HUES64 (cell line): Measurements from ENCODE around the gene MRGPRF.

Experiments
- H3K27ac ChIP-seq: 2 replicates; pipeline ENCODE4 v1.7.0; 2013; ENCODE audit warnings: low read depth, low read length, inconsistent platforms
- H3K27me3 ChIP-seq: 2 replicates; pipeline ENCODE4 v1.6.1; 2013; ENCODE audit warnings: mild to moderate bottlenecking, low read length; ENCODE audit not compliant: insufficient read depth
- H3K36me3 ChIP-seq: 2 replicates; pipeline ENCODE4 v1.6.1; 2013; ENCODE audit warnings: mild to moderate bottlenecking, low read length; ENCODE audit not compliant: insufficient read depth
- H3K4me1 ChIP-seq: 2 replicates; pipeline ENCODE4 v1.6.1; 2013; ENCODE audit warnings: mild to moderate bottlenecking, low read length, moderate library complexity; ENCODE audit not compliant: insufficient read depth
- H3K4me3 ChIP-seq: 2 replicates; pipeline ENCODE4 v1.5.1; 2013; ENCODE audit warnings: mild to moderate bottlenecking, low read length, moderate library complexity
- H3K9ac ChIP-seq: 2 replicates; pipeline ENCODE4 v1.6.1; 2013; ENCODE audit warnings: mild to moderate bottlenecking, low read depth, low read length
- H3K9me3 ChIP-seq: 2 replicates; pipeline ENCODE4 v1.6.1; 2013; ENCODE audit warnings: low read depth, low read length; ENCODE audit not compliant: insufficient read depth
- WGBS: fragments of 150-250, 120-280 bp; methylation state at CpG from one replicate; pipeline ENCODE4 v1.1.7; 2013; ENCODE audit warnings: missing lambda C conversion rate; 5-methylcytosine and 5-hydroxymethylcytosine counted together

The MRGPRF gene

DNA sequence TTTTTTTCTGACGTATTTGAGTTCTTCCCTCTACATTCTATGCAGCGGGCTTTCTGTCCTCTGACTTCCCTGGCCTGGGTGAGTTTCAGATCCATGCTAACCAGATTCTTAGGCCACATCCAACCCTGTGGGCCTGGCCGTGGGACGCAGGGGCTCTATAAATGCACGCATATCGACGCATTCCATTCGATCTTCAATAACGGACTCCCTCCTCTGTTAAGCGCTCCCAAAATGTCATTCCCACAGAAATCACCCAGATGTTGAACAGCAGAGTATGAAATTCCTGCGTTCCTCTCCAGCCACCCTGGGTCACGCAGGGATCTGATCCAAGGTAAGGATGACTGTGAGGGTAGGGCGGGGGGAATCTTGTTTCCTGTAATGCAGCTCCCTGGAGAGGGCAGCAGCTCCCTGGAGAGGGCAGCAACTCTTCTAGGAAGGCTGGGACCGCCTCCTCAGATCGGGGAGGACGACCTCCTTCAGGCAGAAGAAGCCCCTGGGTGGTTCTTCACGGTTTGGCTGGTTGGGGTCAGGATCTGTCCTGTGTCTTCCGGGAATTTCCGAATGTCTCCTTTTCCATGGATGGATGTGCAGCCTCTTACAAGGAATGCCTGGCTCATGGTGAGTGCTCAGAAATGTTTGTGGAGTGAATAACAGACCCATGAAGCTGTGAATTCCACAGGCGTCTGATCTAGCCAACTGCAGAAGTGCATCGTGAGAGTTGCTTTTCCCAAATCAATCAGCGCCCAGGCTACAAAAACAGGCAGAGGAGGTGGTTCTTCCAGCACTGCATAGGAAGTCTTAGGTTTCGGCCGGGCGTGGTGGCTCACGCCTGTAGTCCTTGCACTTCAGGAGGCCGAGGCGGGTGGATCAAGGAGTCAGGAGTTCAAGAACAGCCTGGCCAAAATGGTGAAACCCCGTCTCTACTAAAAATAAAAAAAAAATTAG is 44.5 kb downstream of the MRGPRF start:
- Histone ChIP-seq H3K27me3 (no peaks in the 10 kb centered on the region), H3K27ac (no peak overlapping the region), H3K4me1 (no peaks in the 10 kb centered on the region), H3K36me3 (no peaks in the 10 kb centered on the region), H3K4me3 (no peak overlapping the region), H3K9me3 (no peaks in the 10 kb centered on the region), H3K9ac (no peak overlapping the region)
- 80% methylated on average over 28 of the region's 29 CpGs for WGBS

DNA sequence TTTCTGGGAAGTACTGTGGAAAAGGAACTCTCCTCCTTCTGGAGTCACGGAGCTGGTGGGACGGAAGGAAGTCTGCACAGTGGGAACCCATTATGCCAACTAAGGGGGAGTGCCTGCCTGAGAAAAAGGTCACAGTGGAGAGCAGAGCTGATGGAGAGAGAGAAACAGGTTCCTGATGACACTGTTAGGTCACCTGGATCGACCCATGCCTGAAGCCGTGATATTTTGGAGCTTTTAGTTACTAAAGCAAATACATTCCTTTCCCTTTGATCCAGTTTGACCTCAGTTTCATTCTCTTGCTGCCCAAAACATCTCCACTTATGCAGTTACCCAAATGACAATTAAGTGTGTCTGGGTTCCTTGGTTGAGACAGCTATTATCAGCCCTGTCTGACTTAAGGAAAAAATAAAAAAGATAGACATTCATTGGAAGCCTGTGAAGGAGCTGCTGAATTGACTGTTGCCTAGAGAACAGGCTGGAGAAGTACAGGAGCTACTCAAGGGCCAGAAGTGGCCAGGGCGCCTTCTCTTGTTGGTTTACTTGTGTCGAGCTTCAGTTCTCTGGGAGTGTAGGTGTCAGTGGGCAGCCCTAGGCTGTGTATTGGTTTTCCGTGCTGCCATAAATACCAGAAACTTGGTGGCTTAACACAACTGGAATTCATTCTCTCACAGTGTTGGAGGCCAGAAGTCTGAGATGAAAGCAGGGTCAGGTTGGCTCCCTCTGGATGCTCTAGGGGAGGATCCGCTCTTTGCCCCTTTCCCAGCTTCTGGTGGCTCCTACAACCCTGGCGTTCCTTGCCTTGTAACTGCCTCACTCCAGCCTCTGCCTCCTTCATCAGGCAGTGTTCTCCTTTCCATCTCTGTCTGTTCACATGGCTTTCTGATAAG is 45.9 kb downstream of the MRGPRF start:
- H3K27ac ChIP-seq, result no peak overlapping the region
- H3K9me3 ChIP-seq, result no peaks in the 10 kb centered on the region
- H3K36me3 ChIP-seq, result no peaks in the 10 kb centered on the region
- H3K9ac ChIP-seq, result no peak overlapping the region
- H3K4me1 ChIP-seq, result no peaks in the 10 kb centered on the region
- H3K4me3 ChIP-seq, result no peak overlapping the region
- no peaks in the 10 kb centered on the region for H3K27me3 ChIP-seq
- WGBS, result 90% methylated on average over 9 of the region's 9 CpGs

- Histone ChIP-seq H3K9me3 (no peaks in the 10 kb centered on the region), H3K27me3 (no peaks in the 10 kb centered on the region), H3K4me3 (no peak overlapping the region), H3K36me3 (no peaks in the 10 kb centered on the region), H3K4me1 (no peaks in the 10 kb centered on the region), H3K9ac (no peak overlapping the region), H3K27ac (no peak overlapping the region)
- WGBS, result 92% methylated on average over 15 of the region's 15 CpGs
These were observed 46.9 kb downstream of the MRGPRF start for GRCh38 chr11:68965901-68966853.

- H3K9me3 ChIP-seq, result no peaks in the 10 kb centered on the region
- H3K27me3 ChIP-seq, result no peaks in the 10 kb centered on the region
- no peak overlapping the region for H3K9ac ChIP-seq
- no peaks in the 10 kb centered on the region for H3K36me3 ChIP-seq
- no peaks in the 10 kb centered on the region for H3K4me1 ChIP-seq
- no peak overlapping the region for H3K4me3 ChIP-seq
- H3K27ac ChIP-seq, result no peak overlapping the region
- 95% methylated on average over 3 of the region's 3 CpGs for WGBS
These were observed 49.3 kb downstream of the MRGPRF start for GRCh38 chr11:68963779-68964178.

GRCh38 chr11:68962527-68963250 is 50.4 kb downstream of the MRGPRF start:
- Histone ChIP-seq H3K4me1 (no peaks in the 10 kb centered on the region), H3K4me3 (no peak overlapping the region), H3K36me3 (no peaks in the 10 kb centered on the region), H3K27me3 (no peaks in the 10 kb centered on the region), H3K9ac (no peak overlapping the region), H3K27ac (no peak overlapping the region), H3K9me3 (no peaks in the 10 kb centered on the region)
- whole genome bisulfite sequencing, result 89% methylated on average over 16 of the region's 16 CpGs

- Histone ChIP-seq H3K36me3 (no peaks in the 10 kb centered on the region), H3K4me3 (no peak overlapping the region), H3K9ac (no peak overlapping the region), H3K27me3 (no peaks in the 10 kb centered on the region), H3K27ac (no peak overlapping the region), H3K4me1 (no peaks in the 10 kb centered on the region), H3K9me3 (no peaks in the 10 kb centered on the region)
- 92% methylated on average over 8 of the region's 8 CpGs for WGBS
These were observed 51.8 kb downstream of the MRGPRF start for GRCh38 chr11:68961245-68961644.

DNA sequence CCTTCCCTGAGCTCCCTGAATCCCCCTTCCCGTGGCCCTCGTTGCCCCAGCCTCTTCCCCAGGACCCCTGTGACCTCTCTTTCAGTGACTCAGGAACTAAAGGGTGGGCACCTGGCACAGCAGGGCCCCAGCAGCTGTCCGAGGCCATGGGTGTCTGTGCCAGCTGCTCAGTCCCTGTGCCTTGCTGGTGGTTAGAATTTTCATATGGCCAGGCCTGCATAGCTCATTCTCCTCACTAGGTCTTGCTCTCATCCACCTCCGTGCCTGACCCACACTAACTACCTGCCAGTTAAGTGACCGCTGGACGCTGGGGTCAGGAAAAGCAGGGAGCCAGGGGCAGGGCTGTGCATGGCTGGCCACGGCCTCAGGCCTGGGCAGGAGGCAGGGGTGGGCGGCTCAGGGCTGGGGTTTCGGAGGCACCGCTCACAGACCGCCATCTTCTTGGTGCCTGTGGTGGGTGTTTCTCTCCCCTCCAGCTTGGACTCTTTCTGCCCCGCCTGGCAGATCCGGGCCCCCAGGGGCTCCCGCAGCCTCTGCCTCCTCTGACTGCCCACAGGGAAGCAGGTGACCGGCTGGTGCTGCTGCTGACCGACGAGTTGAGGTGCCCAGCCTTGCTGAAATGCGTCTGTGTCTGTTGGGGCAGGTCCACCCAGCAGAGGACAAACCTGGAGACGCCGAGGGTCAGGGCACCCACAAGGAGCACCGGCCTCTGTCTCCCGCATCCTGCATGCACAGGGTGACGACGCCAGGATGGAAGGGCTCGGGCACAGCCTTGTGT is 52.6 kb downstream of the MRGPRF start:
- no peak overlapping the region for H3K4me3 ChIP-seq
- 92% methylated on average over 25 of the region's 25 CpGs for WGBS
- H3K4me1 ChIP-seq, result no peaks in the 10 kb centered on the region
- no peaks in the 10 kb centered on the region for H3K27me3 ChIP-seq
- no peak overlapping the region for H3K9ac ChIP-seq
- H3K36me3 ChIP-seq, result no peaks in the 10 kb centered on the region
- H3K9me3 ChIP-seq, result no peaks in the 10 kb centered on the region
- H3K27ac ChIP-seq, result no peak overlapping the region

GRCh38 chr11:68959465-68960293 is 53.4 kb downstream of the MRGPRF start:
- Histone ChIP-seq H3K4me3 (no peak overlapping the region), H3K4me1 (no peaks in the 10 kb centered on the region), H3K27me3 (no peaks in the 10 kb centered on the region), H3K9me3 (no peaks in the 10 kb centered on the region), H3K36me3 (no peaks in the 10 kb centered on the region), H3K9ac (no peak overlapping the region), H3K27ac (no peak overlapping the region)
- WGBS, result 93% methylated on average over 31 of the region's 31 CpGs

GRCh38 chr11:68958211-68958610 is 54.8 kb downstream of the MRGPRF start:
- Histone ChIP-seq H3K9me3 (no peaks in the 10 kb centered on the region), H3K4me3 (no peak overlapping the region), H3K4me1 (no peaks in the 10 kb centered on the region), H3K36me3 (no peaks in the 10 kb centered on the region), H3K9ac (no peak overlapping the region), H3K27ac (no peak overlapping the region), H3K27me3 (no peaks in the 10 kb centered on the region)
- 92% methylated on average over 9 of the region's 9 CpGs for WGBS
